ENCODE measurements around the gene RBM17.

DNA sequence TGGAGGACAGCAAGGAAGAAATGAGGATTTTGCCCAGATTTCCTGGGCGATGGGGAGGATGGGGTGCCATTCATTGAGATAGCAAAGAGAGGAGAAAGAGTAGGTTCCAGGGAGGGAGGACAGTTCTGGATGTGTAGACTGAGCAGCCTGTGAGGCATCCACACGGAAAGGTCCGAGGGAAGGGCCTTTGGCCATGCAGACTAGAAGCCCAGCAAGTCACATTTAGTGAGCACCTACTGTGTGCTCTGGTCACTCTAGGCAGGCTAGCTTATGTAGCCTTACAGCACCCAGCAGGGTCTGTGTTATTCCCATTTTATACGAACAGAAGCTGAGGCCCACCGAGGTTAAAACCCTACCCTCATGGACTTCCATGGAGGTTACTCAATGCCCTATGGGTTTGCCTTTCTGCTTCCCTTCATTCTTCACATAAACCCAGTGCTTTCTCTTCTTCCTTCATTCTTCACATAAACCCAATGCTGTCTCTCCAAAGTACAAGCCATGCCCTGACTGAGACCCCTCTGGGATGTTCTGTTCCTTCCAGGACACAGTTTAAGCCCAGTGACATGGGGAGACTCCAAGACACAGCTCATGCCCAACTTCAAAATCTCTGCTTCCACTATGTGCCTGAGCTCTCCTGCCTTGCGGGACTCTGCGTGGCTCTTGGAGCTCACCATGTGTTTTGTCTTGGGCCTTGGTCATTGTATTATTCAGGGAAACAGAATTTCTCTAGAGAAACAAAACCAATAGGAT, 40.4 kb upstream of the RBM17 start:
- no peak for TF ChIP-seq POLR2A (IDR thresholded peaks at IDR 0.05)
- TF ChIP-seq, protein P1, sequence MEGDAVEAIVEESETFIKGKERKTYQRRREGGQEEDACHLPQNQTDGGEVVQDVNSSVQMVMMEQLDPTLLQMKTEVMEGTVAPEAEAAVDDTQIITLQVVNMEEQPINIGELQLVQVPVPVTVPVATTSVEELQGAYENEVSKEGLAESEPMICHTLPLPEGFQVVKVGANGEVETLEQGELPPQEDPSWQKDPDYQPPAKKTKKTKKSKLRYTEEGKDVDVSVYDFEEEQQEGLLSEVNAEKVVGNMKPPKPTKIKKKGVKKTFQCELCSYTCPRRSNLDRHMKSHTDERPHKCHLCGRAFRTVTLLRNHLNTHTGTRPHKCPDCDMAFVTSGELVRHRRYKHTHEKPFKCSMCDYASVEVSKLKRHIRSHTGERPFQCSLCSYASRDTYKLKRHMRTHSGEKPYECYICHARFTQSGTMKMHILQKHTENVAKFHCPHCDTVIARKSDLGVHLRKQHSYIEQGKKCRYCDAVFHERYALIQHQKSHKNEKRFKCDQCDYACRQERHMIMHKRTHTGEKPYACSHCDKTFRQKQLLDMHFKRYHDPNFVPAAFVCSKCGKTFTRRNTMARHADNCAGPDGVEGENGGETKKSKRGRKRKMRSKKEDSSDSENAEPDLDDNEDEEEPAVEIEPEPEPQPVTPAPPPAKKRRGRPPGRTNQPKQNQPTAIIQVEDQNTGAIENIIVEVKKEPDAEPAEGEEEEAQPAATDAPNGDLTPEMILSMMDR (IDR thresholded peaks at IDR 0.05), result no peak

All from thyroid gland (tissue), 4 donors.